HG03354 (cell line): ENCODE results near the gene PLA2G4B.

Experiments used
- ATAC-seq: cut with Tn5 transposase; IDR thresholded peaks from one replicate; pipeline ENCODE4 v1.9.1; 2021; ENCODE audit warnings: mild to moderate bottlenecking; ENCODE audit not compliant: unreplicated experiment, poor library complexity, severe bottlenecking

Gene PLA2G4B, protein sequence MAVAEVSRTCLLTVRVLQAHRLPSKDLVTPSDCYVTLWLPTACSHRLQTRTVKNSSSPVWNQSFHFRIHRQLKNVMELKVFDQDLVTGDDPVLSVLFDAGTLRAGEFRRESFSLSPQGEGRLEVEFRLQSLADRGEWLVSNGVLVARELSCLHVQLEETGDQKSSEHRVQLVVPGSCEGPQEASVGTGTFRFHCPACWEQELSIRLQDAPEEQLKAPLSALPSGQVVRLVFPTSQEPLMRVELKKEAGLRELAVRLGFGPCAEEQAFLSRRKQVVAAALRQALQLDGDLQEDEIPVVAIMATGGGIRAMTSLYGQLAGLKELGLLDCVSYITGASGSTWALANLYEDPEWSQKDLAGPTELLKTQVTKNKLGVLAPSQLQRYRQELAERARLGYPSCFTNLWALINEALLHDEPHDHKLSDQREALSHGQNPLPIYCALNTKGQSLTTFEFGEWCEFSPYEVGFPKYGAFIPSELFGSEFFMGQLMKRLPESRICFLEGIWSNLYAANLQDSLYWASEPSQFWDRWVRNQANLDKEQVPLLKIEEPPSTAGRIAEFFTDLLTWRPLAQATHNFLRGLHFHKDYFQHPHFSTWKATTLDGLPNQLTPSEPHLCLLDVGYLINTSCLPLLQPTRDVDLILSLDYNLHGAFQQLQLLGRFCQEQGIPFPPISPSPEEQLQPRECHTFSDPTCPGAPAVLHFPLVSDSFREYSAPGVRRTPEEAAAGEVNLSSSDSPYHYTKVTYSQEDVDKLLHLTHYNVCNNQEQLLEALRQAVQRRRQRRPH

DNA sequence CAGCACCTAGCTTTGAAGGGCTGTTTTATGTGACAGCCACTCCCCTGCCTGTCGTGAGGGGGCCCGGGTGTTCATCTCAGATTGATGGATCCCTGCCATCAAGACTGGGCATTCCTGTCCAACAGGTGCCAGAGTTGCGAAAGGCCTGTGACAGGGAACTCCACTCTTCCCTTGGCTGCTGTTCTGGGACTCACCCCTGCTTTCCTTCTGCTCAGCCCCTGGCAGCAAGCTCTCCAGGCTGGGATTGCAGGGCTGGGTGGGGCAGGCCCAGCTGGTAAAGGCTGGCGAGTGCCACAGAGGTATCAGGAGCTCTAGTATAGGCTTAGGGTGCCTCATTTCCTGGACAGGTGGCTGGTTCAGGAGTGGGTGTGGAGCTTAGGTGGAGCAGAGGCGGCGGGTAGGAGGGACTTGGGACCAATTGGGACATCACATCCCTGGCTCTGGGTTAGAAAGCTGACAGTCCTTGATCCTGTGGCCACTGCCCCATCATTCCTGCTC lies at the start of gene PLA2G4B:
Gene PLA2G4B, plus strand, starts transcription at position 448 of the 498 bp plus-strand sequence. CDS start 67 bp downstream, outside the sequence.
- ATAC-seq = no peak

- no peak for ATAC-seq
These were observed 49.4 kb upstream of the PLA2G4B start for GRCh38 chr15:41789236-41789635.

DNA sequence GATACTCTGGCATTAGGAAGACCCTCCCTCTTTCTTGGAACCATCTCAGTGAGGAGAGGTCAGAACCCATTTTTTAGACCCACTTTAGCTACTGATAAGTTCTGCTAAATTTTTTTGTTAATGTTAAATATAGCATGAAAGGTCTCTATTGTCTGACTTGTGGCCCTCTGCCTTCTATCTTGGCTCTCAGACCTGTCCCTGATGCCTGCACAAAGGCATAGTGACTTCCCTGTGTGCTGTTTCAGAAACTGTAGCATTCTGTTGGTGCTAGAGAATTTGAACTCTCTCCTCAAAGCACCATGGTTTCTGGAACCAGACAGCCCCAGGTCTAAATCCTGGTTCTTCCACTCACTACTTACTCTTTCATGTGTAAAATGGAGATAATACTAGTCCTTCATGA lies 49.0 kb upstream of the PLA2G4B start:
- ATAC-seq = no peak

- ATAC-seq = no peak
These were observed 48.5 kb upstream of the PLA2G4B start for GRCh38 chr15:41790169-41790568.

DNA sequence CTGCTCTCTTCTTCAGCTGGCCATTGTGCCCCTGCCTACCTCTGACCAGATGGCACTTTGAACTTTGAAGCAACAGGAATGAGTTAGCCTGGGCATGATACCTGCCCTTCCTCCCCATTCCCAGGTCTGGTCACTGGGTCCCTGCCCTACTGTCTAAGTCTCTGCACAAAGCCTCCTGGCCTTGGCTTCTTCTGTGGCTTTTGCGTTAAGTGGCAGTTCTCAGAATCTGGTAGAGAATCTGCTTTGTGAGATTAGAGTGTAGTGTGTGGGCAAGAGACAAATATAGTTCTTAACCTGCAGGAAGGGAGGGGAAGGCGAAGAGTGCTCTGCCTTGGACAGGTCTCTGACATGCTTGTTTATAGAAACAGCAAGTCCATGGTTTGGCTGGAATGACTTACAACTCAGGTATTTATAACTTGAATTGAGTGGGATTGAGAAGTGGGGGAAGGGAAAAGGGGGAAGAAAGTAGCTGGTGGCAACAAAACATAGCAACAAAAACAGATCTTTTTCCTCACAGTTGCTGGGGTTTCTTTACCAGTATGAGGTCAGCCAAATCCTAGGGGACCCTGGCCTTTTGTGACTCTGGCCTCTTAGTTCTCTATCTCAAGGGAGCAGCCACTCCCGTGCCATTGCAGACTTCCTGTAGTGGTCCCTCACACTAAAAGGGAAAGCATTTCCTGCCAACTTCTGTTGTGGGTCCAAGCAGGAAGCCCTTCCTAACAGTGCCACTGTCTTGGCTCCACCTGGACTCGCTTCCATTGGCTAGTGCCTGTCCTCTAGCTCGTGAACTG lies 47.7 kb upstream of the PLA2G4B start:
- no peak for ATAC-seq

GRCh38 chr15:41791547-41791937 lies 47.1 kb upstream of the PLA2G4B start:
- no peak for ATAC-seq

- no peak for ATAC-seq
These were observed 46.5 kb upstream of the PLA2G4B start for GRCh38 chr15:41792000-41792637.

DNA sequence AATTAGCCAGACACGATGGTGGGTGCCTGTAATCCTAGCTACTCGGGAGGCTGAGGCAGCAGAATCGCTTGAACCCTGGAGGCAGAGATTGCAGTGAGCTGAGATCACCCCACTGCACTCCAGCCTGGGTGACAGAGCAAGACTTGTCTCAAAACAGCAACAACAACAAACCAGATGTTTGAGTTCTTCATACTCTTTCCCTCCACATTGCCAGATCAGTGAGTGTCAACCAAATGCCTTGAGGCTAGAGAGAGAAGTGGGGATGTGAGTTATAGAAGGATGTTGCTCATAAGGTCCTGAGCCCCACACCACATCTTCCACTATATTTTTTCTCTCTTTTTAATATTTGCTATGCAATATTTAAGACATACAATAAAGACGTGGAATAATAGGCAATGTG lies 44.6 kb upstream of the PLA2G4B start:
- no peak for ATAC-seq

GRCh38 chr15:41795996-41796856 lies 42.4 kb upstream of the PLA2G4B start:
- no peak for ATAC-seq

DNA sequence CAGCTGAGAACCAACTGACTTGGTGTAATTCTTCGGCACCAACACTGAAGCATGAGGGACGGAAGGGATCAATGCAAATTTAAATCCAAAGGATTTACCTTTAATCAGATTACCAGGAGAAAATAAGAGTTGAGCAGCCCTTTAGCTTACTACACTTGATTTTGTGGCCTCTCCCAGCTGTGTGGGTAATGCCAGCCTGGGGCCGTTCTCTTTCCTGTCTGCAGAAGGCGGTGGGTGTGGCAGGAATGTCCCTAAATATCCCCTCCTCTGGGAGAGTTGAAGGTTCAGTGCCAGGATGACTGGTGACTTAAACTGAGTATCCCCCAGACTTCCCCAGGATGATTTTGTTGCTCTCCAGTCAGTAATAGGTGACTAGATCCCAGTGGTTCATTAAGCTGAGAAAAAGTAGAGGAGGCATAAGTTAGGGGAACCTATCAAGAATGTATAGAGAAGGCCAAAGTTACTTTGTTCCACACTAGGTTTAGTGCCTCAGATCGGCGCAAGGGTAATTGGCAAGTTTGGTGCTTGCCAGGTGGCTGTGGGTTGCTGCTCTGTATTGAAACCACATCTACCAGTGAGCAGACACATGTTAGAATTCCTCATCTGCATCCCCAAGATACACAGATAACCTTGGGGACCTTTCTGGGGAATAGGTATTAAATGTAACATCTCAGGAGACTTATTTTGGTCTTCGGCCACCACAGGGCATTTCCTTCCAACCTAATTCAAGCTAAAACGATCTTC lies 41.3 kb upstream of the PLA2G4B start:
- no peak for ATAC-seq

GRCh38 chr15:41798607-41799487 lies 39.8 kb upstream of the PLA2G4B start:
- ATAC-seq = no peak

DNA sequence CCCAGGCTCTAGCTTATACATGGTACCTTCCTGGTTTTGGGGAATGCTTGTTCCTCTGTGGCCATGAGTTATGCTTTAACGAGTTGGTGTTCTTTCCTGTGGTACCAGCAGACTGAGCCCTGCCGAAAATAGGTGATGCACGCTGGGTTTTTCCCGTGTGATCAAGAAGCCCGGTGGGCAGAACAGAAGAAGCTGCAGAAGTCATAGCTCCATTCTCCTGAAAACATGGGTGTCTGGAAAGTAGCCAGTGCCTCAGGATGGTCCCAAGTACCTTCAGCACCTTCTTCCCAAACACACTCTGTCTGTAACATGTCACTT lies 39.2 kb upstream of the PLA2G4B start:
- ATAC-seq = no peak

DNA sequence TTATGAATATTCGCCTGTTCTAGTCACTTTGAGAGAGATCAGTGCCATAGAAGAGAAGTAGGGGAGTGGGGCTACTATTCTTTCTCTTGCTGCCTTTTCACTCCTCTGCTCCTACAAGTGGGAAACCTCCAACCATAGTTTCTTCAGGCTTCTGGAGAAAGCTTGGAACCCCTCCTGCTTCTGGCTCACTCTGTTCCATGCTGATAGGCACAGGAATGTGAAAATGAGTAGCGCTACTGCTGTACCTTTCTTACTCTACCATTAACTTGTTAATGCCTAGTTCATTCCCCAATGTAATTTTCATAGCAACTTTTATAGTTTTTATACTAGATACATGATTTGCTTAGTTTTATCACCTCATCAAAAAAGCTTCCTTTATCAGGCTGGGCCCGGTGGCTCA lies 37.5 kb upstream of the PLA2G4B start:
- ATAC-seq = no peak

- no peak for ATAC-seq
These were observed 36.7 kb upstream of the PLA2G4B start for GRCh38 chr15:41801850-41802455.

DNA sequence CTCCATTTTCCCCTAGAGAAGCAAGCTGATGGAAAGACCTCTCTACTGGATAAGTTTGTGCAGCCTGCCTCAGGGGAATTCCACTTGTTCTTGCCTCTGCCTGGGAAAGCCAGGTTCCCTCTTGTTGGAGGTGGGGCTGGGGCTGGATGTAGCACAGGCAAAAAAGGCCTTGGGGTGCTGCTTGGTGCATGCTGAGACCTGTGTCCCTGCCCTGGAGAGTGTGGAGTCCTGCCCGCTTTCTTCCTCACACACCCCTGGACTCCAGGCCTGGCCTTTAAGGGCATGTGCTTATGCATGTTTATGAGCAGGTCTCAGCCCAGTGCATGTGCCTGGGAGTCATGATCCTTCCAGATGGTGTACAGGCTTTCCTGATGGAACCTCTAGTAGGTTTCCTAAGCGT lies 34.3 kb upstream of the PLA2G4B start:
- no peak for ATAC-seq

GRCh38 chr15:41804916-41805666 lies 33.6 kb upstream of the PLA2G4B start:
- ATAC-seq = no peak
